Stimulated activated CD4-positive, alpha-beta T cell treated with anti-CD3 and anti-CD28 coated beads, TNF-alpha, amount 100 ng/mL, for 24 hours (primary cell): Measurements from ENCODE around the gene CSMD2.

Experiments used
- DNase-seq, 3 experiments: peaks; one replicate each; pipeline ENCODE4 v3.0.0-alpha.2; 2020; ENCODE audit warnings: low read depth in 3 of 3

The CSMD2 gene

GRCh38 chr1:33719326-33719725 lies 445.7 kb downstream of the CSMD2 start:
- no peak for DNase-seq

- no peak for DNase-seq
Measured at GRCh38 chr1:33718186-33718585, 446.8 kb downstream of the CSMD2 start.

DNA sequence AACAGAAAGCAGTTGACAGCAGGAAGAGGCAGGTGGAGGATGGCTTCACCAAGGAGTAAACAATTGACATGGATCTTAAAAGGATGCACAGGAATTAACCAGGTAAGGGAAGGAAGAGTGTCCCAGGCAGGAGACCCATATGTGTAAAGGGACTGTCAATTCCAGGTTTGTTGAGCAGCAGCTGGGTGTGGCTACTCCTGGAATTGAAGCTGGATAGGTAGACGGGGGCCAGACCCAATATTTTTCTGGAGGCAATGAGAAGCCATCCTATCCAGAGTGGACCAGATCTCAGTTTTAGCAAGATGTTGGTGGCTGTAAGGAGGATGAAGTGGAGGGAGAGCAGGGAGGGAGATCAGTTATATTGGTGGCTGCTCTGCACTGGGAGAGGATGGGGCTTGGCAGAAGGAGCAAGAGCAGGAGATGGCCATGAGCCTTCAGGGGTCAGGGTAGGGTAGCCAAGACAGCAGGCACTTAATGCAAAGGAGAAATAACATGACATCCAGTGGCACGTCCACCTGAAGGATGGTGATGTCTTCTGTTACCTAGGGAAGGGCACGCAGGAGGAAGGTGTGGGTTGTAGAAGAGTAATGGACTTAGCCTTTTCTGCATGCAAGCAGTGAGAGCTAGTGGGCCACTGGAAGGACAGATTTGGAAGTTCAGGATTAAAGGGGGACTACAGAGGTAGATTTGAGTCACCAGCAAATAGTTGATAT lies 447.9 kb downstream of the CSMD2 start:
- no peak for DNase-seq

- DNase-seq = no peak
Measured at GRCh38 chr1:33715195-33715811, 449.7 kb downstream of the CSMD2 start.

DNA sequence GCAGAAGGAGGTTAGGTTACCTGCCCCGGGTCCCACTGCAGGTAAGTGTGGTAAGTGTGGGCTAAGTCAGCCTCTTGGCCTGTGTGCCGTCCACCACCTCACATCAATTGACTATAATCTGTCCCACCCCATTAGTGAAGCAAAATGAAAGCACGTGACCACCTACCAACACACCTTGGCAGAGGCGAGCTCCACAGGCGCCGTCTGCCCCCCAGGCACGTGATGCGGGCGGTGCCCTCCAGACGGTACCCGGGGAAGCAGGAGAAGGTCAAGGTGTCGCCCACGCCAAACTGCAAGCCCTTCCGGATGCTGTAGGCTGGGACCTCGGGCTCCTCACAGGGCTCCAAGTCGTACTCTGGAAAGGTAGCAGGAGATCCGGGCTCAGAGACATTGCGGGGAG lies 450.6 kb downstream of the CSMD2 start:
- no peak for DNase-seq

DNA sequence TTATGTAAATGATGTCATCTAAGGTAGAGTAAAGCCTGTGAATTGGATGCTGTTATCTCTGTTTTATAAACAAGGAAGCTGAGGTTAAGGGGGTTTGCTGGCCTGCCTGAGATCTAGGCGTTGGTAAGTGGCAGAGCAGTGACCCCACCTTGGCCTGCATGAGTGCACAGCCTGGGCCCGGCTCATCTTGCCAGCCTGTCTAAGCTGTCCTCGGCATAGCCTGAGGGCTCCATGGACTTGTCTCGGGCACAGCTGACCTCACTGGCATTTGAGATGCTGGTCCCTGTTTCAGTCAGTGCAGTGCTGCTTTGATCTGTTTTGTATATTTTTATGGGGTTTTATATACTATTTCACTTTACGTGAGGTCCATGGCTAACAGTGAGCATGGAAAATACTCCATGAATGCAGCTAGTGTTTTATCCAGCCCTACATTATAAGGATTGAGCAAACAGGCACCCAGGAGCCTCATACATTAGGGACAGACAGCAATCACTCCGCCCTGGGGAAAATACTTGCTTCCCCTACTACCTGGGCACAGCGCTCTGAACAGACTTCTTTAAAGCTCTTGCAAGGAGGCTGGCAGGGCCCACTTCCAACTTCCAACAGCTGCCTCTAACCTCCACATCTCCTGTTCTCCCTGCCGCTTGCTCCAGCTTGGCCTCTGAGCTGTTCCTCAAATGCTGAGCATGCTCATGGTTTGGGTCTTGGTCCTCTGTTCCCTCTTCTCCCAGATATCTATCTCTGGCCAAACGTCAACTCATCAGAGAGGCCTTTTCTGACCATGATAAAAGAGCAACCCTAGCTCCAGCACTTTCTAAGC lies 451.8 kb downstream of the CSMD2 start:
- DNase-seq = no peak

DNA sequence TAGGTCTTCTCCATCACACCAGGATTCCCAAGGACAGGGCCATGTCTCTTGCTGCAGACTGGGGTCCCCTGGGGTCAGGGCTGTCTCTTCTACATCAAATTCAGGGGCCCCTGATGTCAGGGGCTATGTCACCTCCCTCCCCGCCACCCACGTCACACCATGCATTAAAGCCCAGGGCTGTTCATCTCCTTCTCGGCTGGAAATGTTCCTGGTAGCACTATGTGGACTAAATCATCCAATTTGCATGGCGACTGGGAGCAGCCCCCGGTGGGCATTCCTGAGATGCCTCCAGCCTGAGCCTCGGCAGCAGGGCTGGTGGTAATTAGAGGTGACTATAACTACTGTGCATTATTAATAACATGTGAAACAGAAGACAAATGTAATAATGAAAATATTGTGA lies 452.8 kb downstream of the CSMD2 start:
- no peak for DNase-seq

DNA sequence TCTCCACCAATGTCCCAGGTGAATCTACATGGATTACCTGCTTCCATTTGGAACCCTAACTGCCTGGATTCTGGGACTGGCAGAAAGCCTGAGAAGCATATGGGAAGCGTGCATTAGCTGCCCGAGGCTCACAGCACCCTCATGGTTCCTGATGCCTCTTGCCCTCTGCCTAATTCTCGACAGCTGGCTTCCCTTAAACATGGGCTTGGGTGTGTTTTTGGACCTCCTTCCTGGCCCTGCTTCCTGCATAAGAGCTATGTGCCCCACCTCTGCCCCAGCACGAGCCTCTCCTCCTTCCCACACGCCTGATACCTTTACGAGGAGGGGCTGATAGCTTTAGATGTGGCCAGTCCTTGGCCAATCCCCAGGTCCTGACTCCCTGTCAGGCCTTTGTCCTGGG lies 453.5 kb downstream of the CSMD2 start:
- DNase-seq = no peak

DNA sequence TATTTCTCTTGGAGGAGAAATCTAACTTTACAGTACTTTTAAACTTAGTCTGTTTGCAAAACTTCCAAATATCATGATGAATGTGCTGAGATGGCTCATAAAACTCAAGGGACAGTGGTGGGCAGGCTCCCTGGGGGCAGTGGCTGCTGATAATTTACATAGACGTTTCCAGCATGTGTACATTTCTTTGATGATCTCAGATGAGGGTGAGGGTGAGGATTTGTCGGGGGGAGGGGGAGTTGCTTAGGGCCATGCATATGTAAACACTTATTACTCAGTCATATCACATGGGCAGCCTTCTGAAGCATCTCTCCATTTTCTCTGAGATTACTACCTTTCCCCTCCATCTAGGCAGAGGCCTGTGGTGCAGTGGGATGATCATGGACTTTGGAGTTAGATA lies 454.1 kb downstream of the CSMD2 start:
- no peak for DNase-seq

GRCh38 chr1:33709783-33710718 lies 455.0 kb downstream of the CSMD2 start:
- no peak for DNase-seq

GRCh38 chr1:33709174-33709782 lies 455.8 kb downstream of the CSMD2 start:
- DNase-seq = no peak

DNA sequence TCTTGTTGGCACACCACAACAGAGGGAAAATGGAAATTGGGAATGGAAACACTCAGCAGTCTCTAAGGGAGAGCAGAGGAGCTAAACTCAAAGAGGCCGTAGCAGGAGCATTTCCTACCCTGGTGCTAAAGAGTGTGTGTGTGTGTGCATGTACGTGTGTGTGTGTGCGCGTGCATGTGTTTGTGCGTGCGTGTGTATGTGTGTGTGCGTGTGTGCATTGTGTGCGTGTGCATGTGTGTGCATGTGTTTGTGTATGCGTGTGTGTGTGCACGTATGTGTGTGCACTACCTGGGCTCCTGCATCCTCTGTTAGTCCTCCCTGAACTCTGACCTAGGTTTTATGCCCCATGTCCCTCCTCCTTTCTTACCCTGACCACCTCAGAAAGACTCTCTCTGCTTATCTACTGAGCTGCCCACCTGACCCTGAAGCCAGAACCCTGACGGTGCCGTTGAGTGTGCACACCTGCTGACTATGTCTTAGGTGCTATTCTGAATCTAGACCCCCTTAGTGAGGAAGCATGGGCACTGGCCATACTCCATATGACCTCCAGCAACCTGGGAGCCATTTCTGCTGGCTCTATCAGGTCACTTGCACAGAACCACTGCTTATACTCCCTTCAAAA lies 458.3 kb downstream of the CSMD2 start:
- DNase-seq = no peak

GRCh38 chr1:33703464-33703863 lies 461.6 kb downstream of the CSMD2 start:
- DNase-seq = no peak

DNA sequence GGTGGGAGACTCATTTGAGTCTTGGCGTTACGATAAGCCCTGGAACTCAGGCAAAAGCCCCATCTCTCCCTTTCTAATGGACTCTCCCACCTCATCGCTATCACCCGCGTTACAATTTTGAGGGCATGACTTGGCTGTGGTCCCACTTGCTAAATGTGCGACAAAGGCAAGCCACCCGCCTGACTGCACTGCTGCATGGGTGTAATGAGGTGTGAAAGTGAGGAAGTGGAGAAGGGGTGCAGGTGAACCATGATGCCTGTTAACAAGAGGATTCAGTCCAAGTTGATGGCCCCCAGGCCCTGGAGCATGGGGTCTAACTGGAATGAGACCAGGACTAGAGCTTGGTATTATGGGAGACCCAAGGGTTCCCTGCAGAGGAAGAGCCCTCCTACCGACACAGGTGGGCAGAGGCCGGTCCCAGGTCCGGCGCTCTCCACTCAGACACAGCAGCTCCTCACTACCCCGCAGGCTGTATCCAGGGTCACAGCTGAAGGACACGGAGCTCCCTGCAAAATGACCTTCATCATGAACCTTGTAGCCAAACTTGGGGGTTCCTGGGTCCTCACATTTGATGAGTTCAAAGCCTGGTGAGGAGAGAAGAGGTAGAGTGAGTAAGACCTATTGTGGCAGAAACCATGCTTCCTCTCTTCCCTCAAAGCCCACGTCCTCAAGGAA lies 466.5 kb downstream of the CSMD2 start:
- DNase-seq = no peak

DNA sequence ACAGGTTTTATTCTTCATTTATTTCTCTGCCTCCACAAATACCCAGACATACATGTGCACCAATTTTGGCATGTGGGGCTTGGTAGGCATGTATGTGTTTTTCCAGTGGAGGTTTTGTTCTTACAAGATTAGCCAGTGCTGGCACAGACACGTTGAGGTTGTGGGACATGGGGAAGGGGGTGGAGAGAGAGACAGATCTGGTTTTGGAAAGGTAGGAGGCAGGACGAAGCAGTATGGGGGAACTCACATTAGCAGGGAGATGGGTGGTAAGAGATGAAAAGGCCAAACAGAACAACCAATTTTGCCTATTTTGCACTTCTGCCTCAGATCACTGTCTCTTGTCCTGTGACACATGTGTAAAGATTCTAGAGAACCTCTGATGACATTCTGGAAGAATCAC lies 467.2 kb downstream of the CSMD2 start:
- no peak for DNase-seq

DNA sequence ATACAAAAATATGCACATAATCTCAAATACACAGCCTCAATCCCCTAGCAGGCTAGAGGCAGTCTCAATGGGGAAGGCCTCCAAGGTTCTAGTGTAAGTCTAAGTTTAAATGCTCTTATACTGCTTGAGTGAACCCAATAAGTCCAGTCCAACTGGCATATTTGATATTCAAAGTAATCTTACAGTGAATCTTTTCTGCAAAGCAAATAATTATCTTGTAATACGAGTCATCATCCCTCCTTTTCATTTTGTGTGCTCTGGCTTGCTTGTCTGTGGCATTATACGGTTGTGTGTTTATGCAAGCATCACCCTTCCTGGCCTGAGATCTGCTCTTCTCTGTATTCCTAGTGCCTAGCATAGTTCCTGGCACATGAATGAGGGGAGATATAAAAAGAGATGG lies 468.1 kb downstream of the CSMD2 start:
- DNase-seq = no peak

DNA sequence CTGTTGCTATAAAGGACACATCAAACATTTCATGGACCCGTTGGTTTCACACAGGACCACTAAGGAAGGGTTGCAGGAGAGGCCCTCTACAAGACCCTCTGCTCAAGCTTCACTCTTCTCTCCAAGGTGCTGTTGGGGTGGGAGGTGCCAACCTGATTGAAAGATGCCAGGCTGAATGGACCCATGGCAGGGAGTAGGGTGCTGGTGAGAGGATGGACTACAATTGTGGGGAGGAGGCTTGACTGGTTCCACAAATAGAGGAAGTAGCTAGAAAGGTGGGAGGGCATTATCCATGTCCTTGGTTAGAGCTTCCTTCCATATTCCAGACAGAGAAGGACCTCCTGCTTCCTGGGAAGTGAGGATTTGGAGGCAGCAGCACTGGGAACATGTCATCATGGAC lies 468.7 kb downstream of the CSMD2 start:
- no peak for DNase-seq

GRCh38 chr1:33692206-33693188 lies 472.5 kb downstream of the CSMD2 start:
- DNase-seq = no peak

DNA sequence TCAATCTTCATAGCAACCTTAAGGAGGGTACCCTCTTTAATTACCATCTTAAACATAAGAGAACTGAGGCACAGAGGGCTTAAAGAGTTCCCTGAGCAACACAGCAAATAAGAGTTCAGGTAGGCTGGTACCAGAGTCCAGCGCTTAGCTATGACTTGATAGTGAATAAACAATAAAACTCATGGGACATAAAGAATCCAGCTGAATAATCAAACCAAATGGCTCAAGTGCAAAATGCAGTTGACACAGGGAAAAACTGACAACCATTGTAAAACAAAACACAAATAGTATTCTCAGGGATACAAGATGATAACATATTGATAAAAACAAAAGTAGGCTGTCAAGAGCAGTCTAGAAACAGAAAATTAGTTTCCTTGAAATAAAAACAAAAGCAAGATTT lies 478.0 kb downstream of the CSMD2 start:
- DNase-seq = no peak
